Epithelial cell of proximal tubule (primary cell): ENCODE data around the gene CCL14. TPM values are rescaled to one million over a fixed set of nuclear protein-coding genes. Genes with fewer than 3 reads are reported as not detected.

Source experiments
- DNase-seq: peaks from one replicate; pipeline ENCODE4 v3.0.0-alpha.2; 2011; ENCODE audit warnings: low read depth
- H3K4me3 ChIP-seq: 2 replicates; pipeline ENCODE4 v1.5.1; 2011; ENCODE audit warnings: low read depth, mild to moderate bottlenecking, low read length
- CTCF ChIP-seq: conservative IDR thresholded peaks from 2 replicates; pipeline ENCODE4 v1.5.1; 2012; ENCODE audit warnings: low read depth, mild to moderate bottlenecking, low read length
- total RNA-seq: library from RNA; depleted of rRNA; stranded (reverse); fragments of >200 nt; gene quantifications from 2 replicates; pipeline ENCODE4 v1.2.3, GENCODE V29; 2015

CCL14 gene
- total RNA-seq, 1 donor from 2014 or later = not detected

- TF ChIP-seq CTCF = no peak
- DNase-seq = no peak
- H3K4me3 ChIP-seq = no peak overlapping the region
Observed at GRCh38 chr17:35968520-35969054, 17.9 kb downstream of the CCL14 start.

- TF ChIP-seq CTCF = no peak
- DNase-seq = no peak
- no peak overlapping the region for H3K4me3 ChIP-seq
Observed at GRCh38 chr17:35965272-35965671, 21.3 kb downstream of the CCL14 start.

GRCh38 chr17:35963663-35964062 is 22.9 kb downstream of the CCL14 start:
- TF ChIP-seq CTCF = no peak

GRCh38 chr17:35953720-35954119 is 32.8 kb downstream of the CCL14 start:
- no peak for DNase-seq
- no peak overlapping the region for H3K4me3 ChIP-seq
- TF ChIP-seq CTCF = no peak

More at GRCh38 chr17:35963663-35964062, 22.9 kb downstream of the CCL14 start:
- no peak overlapping the region for H3K4me3 ChIP-seq
- DNase-seq = no peak

GRCh38 chr17:35949401-35949800 is 37.1 kb downstream of the CCL14 start:
- TF ChIP-seq CTCF = no peak
- no peak overlapping the region for H3K4me3 ChIP-seq
- no peak for DNase-seq

- no peak overlapping the region for H3K4me3 ChIP-seq
- TF ChIP-seq CTCF = no peak
- no peak for DNase-seq
Observed at GRCh38 chr17:35948092-35948491, 38.4 kb downstream of the CCL14 start.

- TF ChIP-seq CTCF = peak; percentile 83
- DNase-seq = no peak
- peak overlapping the region; percentile 41 for H3K4me3 ChIP-seq
Observed at GRCh38 chr17:35947156-35947585, 39.4 kb downstream of the CCL14 start.
